Measurements from ENCODE around the gene AUNIP. TPM values are rescaled to one million over a fixed set of nuclear protein-coding genes. Genes with fewer than 3 reads are reported as not detected.

Gene AUNIP, protein sequence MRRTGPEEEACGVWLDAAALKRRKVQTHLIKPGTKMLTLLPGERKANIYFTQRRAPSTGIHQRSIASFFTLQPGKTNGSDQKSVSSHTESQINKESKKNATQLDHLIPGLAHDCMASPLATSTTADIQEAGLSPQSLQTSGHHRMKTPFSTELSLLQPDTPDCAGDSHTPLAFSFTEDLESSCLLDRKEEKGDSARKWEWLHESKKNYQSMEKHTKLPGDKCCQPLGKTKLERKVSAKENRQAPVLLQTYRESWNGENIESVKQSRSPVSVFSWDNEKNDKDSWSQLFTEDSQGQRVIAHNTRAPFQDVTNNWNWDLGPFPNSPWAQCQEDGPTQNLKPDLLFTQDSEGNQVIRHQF
- 2.2 and 2.8 TPM in 2 replicates for total RNA-seq

DNA sequence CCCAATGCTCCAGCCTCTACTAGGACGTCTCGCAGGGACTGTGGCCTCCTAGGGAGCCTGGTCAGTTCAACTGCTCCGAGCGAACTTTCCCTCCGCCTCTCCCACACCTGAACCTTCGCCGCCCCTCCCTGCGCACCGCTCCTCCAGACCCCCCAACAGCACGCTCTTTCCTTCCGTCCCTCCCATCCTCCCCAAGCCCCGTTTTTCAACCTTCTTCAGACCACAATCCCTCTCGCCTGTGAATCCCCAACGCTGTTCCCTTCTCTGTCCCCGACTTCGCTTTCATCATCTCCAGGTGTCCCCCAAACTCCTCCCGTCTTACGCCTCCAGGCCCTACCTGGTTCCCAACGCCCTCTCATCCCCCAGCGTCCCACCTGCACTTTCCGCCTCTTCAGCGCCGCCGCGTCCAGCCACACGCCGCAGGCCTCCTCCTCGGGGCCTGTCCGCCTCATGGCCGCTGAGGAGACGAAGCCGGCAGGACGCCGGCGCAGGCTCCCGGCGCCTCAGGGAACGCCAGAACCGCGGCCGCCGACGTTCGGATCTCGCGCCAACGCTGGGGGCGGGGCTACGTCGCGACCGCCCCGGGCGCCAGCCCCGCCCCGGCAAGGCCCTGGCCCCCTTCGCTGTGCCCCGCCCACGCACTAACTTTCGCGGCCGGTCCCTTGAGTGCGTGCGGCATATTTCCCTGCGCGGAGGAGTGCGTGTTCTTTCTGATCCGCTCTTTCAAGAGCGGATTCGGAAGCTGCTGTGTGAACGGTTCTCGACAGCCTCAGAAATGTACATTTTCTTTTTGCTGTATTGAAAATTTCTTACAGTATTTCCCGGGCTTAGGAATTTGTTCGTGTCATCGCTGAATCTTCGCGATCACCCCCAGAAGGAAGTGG, at the start of gene AUNIP:
Gene AUNIP, minus strand, starts transcription at position 552 of the 884 bp plus-strand sequence. Its CDS starts 100 bp downstream, at position 452.

DNA sequence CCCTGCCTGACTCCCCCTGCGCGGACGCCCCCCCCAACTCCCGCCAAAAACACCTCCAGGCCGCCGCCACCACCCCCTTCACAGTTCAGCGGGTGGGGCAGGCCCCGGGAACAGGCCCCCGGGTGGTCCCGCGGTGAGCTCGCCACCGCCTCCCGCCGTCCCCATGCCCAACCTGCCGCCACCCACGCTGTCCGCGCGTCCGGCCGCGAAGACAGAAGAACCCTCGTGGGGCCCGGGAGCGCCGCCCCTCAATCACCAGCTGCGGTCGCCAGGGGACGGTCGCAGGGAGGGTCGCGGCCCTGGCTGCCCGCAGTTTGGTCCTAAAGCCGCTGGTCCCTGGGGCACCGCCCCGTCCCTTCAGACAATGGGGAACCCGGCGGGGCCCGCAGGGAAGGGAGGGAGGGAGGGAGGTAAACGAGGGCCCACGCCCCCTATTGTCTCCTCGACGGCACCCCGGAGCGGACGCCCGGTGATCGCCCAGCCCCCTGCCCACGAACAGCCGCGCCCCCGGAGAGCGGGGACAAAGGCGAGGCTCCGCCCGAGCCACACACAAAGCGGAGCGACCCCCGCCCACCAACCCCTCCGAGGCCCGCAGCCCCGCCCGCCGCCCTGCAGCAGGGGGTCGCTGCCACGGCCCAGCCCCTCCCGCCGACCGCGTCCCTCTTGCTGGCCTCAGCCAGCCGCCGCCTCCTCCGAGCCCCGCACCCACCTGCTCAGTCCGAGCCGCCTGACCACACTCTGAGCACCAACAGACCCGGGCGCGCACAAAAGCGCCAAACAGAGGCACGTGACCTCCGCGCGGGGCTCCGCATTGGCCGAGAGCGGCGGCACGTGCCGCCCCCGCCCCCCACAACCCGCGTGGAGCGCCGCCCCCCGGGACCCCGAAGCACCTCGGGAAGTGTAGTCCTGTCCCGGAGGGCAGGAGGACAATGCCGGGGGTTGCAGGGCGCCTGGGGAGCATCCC, 46.7 kb upstream of the AUNIP start, which contains the start of gene STMN1:
Gene STMN1, minus strand, starts transcription at position 740 of the 964 bp plus-strand sequence. CDS start 1,743 bp downstream, outside the sequence.

DNA sequence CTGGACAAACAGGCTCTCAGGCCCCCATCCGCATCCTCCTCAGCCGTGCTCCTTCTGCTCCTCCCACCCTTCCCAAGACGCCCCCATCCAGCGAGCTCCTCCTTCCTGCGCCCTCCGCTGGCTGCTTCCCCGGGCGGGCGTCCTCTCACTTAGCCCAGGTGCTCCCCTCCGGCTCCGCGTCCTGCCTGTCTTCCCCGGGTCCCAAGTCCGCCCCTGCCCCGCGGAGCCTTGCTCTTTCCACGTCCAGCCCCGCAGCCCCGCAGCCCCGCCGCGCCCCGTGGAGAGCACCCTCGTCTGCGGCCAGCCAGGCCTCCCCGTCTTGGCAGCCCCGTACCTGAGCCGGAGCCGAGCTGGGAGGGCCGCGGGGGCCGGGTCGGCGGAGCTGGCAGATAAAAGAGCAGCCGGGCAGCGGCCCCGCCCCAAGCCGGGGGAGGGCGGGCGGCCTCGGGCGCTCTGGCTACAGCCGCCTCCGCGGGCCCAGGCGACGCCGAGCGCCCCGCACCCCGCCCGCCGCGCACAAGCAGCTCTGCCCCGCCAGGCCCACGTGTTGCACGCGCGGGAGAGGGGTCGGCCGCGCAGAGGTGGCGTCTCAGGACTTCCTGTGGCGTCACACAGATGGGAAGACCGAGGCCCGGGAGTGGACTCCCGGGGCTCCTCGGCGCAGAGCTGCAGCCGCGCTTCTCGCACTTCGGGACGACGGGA, 16.0 kb upstream of the AUNIP start, which contains the start of gene PAQR7:
Gene PAQR7, minus strand, starts transcription at position 555 of the 702 bp plus-strand sequence. CDS start 11,869 bp downstream, outside the sequence.

DNA sequence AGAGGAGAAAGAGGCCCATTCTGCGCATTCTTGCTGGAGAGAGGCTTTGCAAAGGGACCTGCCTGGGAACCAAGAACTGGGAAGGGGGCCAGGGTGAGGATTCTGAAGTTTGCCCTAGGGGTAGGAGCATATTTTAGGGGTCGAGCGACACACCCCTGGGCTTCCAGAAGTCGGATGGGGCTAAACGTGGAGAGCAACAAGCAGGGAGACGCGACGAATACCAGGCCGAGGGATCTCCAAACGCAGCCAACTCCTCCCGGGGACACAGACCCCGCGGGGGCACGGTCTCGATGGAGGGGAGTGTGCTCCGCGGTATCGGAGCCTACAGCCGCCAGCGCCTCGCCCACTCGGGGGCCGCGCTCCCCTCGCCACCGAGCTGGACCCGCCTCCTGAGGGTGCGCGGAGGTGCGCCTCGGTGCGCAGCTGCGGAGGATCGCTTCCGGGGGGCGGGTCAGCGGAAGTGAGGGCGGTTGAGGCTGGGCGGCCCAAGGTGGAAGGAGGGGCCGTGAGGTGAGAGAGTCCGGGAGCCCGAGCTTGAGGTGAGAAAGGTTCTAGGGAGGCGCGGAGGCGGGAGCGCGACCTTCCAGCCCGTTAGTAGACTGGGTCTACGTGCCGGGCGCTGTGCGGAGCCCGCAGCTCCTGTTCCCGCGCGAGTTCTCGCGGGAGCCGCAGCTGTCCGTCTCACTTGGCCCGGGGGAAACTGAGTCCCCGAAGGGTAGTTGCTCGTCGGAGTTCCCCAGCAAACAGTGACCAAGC, 39.6 kb downstream of the AUNIP start, which contains the start of gene MTFR1L:
Gene MTFR1L, plus strand, starts transcription at position 464 of the 756 bp plus-strand sequence. CDS start 3,151 bp downstream, outside the sequence.

DNA sequence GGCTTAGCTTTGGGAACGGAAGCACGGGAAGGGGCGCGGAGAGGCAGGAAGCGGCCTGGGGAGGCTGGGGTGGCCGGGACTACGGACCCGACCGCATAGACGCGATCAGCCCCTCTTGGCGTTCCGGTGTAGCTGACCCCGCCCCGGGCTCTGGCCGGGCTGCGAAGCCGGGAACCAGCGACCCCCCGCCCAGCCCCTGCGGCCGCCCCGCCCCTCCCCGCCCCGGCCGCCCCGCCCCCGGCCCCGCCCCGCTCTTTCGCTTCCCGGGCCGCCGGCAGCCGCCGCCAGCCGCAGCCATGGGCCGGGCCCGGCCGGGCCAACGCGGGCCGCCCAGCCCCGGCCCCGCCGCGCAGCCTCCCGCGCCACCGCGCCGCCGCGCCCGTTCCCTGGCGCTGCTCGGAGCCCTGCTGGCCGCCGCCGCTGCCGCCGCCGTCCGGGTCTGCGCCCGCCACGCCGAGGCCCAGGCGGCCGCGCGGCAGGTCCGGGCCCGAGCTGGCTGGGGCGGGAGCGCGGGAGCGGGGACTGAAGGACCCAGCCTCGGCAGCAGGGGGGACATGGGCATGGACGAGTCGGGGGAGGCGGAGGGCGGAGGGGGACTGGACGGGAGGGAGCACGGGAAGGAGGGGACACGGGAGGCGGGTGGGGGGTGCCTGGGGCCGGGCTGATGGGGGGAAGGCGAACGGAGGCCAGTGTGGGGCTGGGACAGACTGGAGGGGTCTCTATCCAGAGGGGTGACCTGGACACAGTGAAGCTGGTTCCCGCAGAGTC, 59.1 kb downstream of the AUNIP start, which contains the start of gene SELENON:
Gene SELENON, plus strand, starts transcription at position 259 of the 768 bp plus-strand sequence. Its CDS starts 38 bp downstream, at position 297.

Other genes with a start within 250 kb of the AUNIP start
- under 0.01 and 0.64 TPM in 2 replicates for gene MAN1C1, start 242.7 kb downstream of the AUNIP start, total RNA-seq
- gene SELENON, start 59.3 kb downstream of the AUNIP start, total RNA-seq = 9.2 and 11.9 TPM in 2 replicates
- 19.5 and 24.3 TPM in 2 replicates for gene MTFR1L, start 39.5 kb downstream of the AUNIP start, total RNA-seq
- 12.3 and 19.6 TPM in 2 replicates for gene PAQR7, start 16.3 kb upstream of the AUNIP start, total RNA-seq
- gene STMN1, start 47.0 kb upstream of the AUNIP start, total RNA-seq = 15.8 and 41.7 TPM in 2 replicates
- gene PAFAH2, start 138.6 kb upstream of the AUNIP start, total RNA-seq = 14.2 and 17.9 TPM in 2 replicates
- gene EXTL1, start 162.3 kb upstream of the AUNIP start, total RNA-seq = under 0.01 TPM in 1 of 2 replicates, not detected in the other
- gene SLC30A2, start 186.7 kb upstream of the AUNIP start, total RNA-seq = 0.48 TPM in 1 of 2 replicates, not detected in the other
- not detected in 2 replicates for gene TRIM63, start 208.2 kb upstream of the AUNIP start, total RNA-seq

All from tracheal epithelial cell (primary cell).